Ovary (tissue), 9 donors: ENCODE results near the gene ROR2. TPM values are rescaled to one million over a fixed set of nuclear protein-coding genes. Genes with fewer than 3 reads are reported as not detected.
"Not testable (repeated sequence)": the region's sequence is repeated elsewhere in the genome, so short reads cannot be mapped to it uniquely, and the experiment has no call there.

Experiments used
- DNase-seq, 5 donors: peaks; one replicate each; pipeline ENCODE4 v3.0.0-alpha.2; 2019 to 2020
- H3K27ac ChIP-seq, 2 donors: fragments of 200-600 bp; one replicate each; pipeline versions ENCODE4 v1.5.1 to v1.8.0; 2019 to 2022
- H3K27me3 ChIP-seq: fragments of 200-600 bp; one replicate; pipeline ENCODE4 v1.8.0; 2022
- H3K36me3 ChIP-seq: fragments of 200-600 bp; sonication (generic); one replicate; pipeline ENCODE4 v1.5.1; 2019
- H3K4me1 ChIP-seq: one replicate; pipeline ENCODE4 v1.8.1; 2013; ENCODE audit warnings: mild to moderate bottlenecking, moderate library complexity; ENCODE audit not compliant: insufficient read depth
- H3K4me3 ChIP-seq: fragments of 200-600 bp; sonication (generic); one replicate; pipeline ENCODE4 v1.5.1; 2017
- H3K9me3 ChIP-seq, 2 donors: fragments of 200-600 bp in 1 of 2; sonication (generic) in 1 of 2; one replicate each; pipeline versions ENCODE4 v1.5.1 to v1.8.1; 2013 to 2019; ENCODE audit warnings: mild to moderate bottlenecking in 1 of 2, moderate library complexity in 1 of 2
- EP300 ChIP-seq: sonication (generic); formaldehyde crosslinking; IDR thresholded peaks from one replicate; pipeline ENCODE4 v1.6.1; 2017; ENCODE audit warnings: antibody characterized with exemption
- POLR2A ChIP-seq: fragments of 450-650 bp; IDR thresholded peaks from one replicate; pipeline ENCODE4 v1.6.1; 2017; ENCODE audit warnings: antibody characterized with exemption, mild to moderate bottlenecking, moderate library complexity
- WGBS, 3 donors: extraction: QIAGEN DNeasy Blood & Tissue Kit in 1 of 3; methylation state at CpG; one replicate each; pipeline versions ENCODE4 v1.1.5 to v1.1.7; 2013 to 2017; 5-methylcytosine and 5-hydroxymethylcytosine counted together
- intact Hi-C, 4 donors: fragments of 100-400 bp; cut with DNase I; formaldehyde crosslinking; loops; one replicate each; pipeline versions ENCODE4 v1.11.0 to v1.15.1; 2022 to 2023
- polyA plus RNA-seq, 2 donors: library from polyadenylated mRNA; stranded (reverse); fragments of 200-250 nt in 1 of 2; fragments of 350-450 nt in 1 of 2; fragmentation: Illumina TruSeq in 1 of 2; extraction: RNeasy Lipid Tissue Mini Kit (QIAGEN cat#74804) in 1 of 2; gene quantifications; one replicate each; pipeline ENCODE4 v1.2.3, GENCODE V29; 2013 to 2014
- total RNA-seq, 7 donors: library from RNA; depleted of rRNA in 2 of 7; stranded (reverse); fragments of >200 nt in 2 of 7; fragmentation: NEBNext Ultra II Directional in 3 of 7; extraction: Animal tissue kit (Norgen Biotek cat#: 25700) in 3 of 7; gene quantifications; one replicate each; pipeline versions ENCODE4 v1.1.0 to v1.2.4, GENCODE V29; 2016 to 2023
- TF ChIP-seq, protein P1 (sequence below), 3 donors: fragments of 450-650 bp in 2 of 3; fragments of 200-600 bp in 1 of 3; IDR thresholded peaks; one replicate each; pipeline versions ENCODE4 v1.5.1 to v1.8.0; 2016 to 2022; ENCODE audit warnings: antibody characterized with exemption in 3 of 3, mild to moderate bottlenecking in 1 of 3
- donor health status: DM: no; HTN: no; CAD: no; lungs with moderate emphysema.
- donor health status: DM: no; HTN: no; CAD: no.
- donor health status: Bipolar disorder and iron deficiency.
- donor health status: DM: yes; HTN: yes; CAD: no.
- donor health status: DM: no; HTN: no; CAD: no.
- donor health status: DM: yes; HTN: yes; CAD: no.

ROR2 gene
- total and polyA plus RNA-seq, 9 donors: 11.4 to 35.5 (median 27.7) TPM

DNA sequence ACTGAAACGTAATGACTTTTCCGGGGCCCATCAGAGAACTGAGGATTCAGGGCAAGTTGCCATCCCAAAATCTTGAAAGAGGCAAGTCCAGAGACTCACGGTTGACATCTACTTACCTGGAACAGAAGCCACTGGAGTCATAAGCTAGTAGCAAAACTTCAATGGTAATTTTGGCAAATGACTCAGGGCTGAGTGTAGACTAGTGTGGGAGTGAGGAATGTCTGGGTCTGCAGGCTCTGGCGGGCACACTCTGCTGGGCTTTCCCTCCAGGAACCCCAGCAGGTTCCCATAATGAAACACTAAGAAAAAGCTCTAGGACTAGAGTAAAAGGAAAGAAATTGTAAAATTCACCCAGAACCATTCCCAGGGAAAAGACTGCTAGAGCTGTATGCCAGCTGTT lies 403.5 kb downstream of the ROR2 start:
- intact Hi-C loops: no loop called here
- TF ChIP-seq EP300: no peak
- TF ChIP-seq, protein P1, sequence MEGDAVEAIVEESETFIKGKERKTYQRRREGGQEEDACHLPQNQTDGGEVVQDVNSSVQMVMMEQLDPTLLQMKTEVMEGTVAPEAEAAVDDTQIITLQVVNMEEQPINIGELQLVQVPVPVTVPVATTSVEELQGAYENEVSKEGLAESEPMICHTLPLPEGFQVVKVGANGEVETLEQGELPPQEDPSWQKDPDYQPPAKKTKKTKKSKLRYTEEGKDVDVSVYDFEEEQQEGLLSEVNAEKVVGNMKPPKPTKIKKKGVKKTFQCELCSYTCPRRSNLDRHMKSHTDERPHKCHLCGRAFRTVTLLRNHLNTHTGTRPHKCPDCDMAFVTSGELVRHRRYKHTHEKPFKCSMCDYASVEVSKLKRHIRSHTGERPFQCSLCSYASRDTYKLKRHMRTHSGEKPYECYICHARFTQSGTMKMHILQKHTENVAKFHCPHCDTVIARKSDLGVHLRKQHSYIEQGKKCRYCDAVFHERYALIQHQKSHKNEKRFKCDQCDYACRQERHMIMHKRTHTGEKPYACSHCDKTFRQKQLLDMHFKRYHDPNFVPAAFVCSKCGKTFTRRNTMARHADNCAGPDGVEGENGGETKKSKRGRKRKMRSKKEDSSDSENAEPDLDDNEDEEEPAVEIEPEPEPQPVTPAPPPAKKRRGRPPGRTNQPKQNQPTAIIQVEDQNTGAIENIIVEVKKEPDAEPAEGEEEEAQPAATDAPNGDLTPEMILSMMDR (IDR thresholded peaks at IDR 0.05): no peak
- TF ChIP-seq POLR2A: no peak
- Histone ChIP-seq H3K27ac (no peak overlapping the region), H3K36me3 (no peaks in the 10 kb centered on the region), H3K4me1 (no peaks in the 10 kb centered on the region), H3K27me3 (no peaks in the 10 kb centered on the region), H3K4me3 (no peak overlapping the region), H3K9me3 (no peaks in the 10 kb centered on the region)
- DNase-seq: no peak
- WGBS, 3 donors: 68 to 78% (median 73%) methylated on average over 4 of the region's 4 CpGs

DNA sequence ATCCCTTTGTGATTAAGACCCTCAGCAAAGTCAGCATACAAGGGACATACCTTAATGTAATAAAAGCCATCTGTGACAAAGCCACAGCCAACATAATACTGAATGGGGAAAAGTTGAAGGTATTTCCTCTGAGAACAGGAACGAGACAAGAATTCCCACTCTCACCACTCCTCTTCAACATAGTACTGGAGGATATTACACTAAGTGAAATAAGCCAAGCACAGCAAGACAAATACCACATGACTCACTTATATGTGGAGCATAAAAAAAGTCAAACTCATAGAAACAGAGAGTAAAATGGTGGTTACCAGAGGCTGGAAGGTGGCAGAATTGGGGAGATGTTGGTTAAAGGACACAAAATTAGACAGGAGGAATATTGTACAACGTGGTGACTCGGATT lies 408.3 kb downstream of the ROR2 start:
- Histone ChIP-seq H3K4me3 (no peak overlapping the region), H3K9me3 (no peaks in the 10 kb centered on the region), H3K36me3 (no peaks in the 10 kb centered on the region), H3K27ac (no peak overlapping the region), H3K27me3 (no peaks in the 10 kb centered on the region), H3K4me1 (no peaks in the 10 kb centered on the region)
- intact Hi-C loops: no loop called here
- no peak for DNase-seq
- WGBS, 3 donors: 71 to 79% (median 71%) methylated on average over 3 of the region's 3 CpGs
- TF ChIP-seq, protein P1 (IDR thresholded peaks at IDR 0.05): no peak
- TF ChIP-seq POLR2A (no peak), EP300 (no peak)

DNA sequence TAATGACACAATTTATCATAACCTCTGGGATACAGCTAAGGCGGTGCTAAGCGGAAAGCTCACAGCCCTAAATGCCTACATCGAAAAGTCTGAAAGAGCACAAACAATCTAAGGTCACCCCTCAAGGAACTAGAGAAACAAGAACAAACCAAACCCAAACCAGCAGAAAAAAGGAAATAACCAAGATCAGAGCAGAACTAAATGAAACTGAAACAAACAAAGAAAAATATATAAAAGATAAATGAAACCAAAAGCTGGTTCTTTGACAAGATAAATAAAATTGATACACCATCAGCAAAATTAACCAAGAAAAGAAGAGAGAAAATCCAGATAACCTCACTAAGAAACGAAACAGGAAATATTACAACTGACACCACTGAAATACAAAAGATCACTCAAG lies 409.5 kb downstream of the ROR2 start:
- H3K27me3 ChIP-seq, H3K27ac ChIP-seq, DNase-seq, H3K36me3 ChIP-seq, H3K4me1 ChIP-seq, intact Hi-C loops, H3K9me3 ChIP-seq, H3K4me3 ChIP-seq: not testable (repeated sequence)
- WGBS, 3 donors: 75 to 87% (median 85%) methylated on average over 4 of the region's 4 CpGs

DNA sequence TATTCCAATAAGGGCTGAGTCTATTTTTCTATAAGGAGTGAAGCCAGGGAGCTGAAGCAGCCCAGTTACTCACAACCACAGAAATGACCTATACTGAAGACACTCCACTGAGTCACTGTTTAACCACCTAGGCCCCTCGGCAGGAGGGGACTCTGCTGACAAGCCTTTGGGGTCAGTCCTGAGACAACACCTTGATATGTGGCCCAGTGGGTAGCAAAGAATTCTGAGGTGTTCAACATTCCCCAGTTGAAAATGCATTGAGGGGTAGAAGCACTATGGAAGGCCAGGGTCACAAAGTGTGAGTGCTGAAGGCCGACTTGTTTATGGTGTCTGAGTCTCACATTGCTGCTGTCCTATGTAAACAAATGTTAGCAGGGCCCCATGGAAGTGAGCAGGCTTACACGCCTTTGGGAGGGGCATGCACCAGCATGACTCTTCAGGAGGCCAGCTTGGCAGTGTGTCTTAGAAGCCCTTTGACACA lies 413.8 kb downstream of the ROR2 start:
- Histone ChIP-seq H3K4me1 (no peaks in the 10 kb centered on the region), H3K4me3 (no peak overlapping the region), H3K27me3 (no peaks in the 10 kb centered on the region), H3K27ac (no peak overlapping the region), H3K9me3 (no peaks in the 10 kb centered on the region), H3K36me3 (no peaks in the 10 kb centered on the region)
- TF ChIP-seq, protein P1 (IDR thresholded peaks at IDR 0.05): no peak
- TF ChIP-seq POLR2A: no peak
- intact Hi-C loops: no loop called here
- DNase-seq: no peak
- 46 to 47% (median 47%) methylated on average over 3 of the region's 3 CpGs for WGBS, 3 donors

DNA sequence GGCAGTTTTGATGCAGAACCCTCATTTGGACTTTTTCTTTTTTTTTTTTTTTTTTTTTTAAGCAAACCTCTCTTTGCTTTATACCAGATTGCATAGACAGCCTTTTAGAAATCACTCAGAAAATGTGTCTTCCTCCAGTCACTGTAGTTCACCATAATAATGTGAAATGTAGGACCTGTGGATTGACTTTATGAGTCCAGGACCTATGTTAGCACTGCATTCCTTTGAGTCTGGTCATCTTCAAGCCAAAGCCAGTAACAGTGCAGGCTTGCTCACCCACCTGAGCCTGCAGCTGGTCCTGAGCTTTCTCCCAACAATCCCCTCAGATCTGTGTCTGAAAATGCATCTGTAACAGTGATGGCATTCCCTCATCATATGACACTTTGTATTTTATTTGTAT lies 415.7 kb downstream of the ROR2 start:
- Histone ChIP-seq H3K4me3 (no peak overlapping the region), H3K27ac (no peak overlapping the region), H3K27me3 (no peaks in the 10 kb centered on the region), H3K4me1 (no peaks in the 10 kb centered on the region), H3K36me3 (no peaks in the 10 kb centered on the region), H3K9me3 (no peaks in the 10 kb centered on the region)
- intact Hi-C loops: no loop called here
- DNase-seq: no peak
- TF ChIP-seq, protein P1 (IDR thresholded peaks at IDR 0.05): no peak
- no peak for TF ChIP-seq EP300
- TF ChIP-seq POLR2A: no peak
